Measurements from ENCODE around the gene MYH1. TPM values are rescaled to one million over a fixed set of nuclear protein-coding genes. Genes with fewer than 3 reads are reported as not detected.

The MYH1 gene
- total RNA-seq, 1 donor from 2014 or later: not detected

GRCh38 chr17:10513299-10514067 lies 4.9 kb downstream of the MYH1 start:
- Mint-ChIP-seq H3K4me1 (no peaks in the 10 kb centered on the region), H3K4me3 (no peak overlapping the region), H3K9me3 (no peaks in the 10 kb centered on the region), H3K36me3 (no peaks in the 10 kb centered on the region), H3K27ac (no peak overlapping the region), H3K27me3 (ENCODE audit: low read depth) (peaks cover 29% of the 10 kb centered on the region)
- DNase-seq (ENCODE audit: low spot score in 2 of 2, unreplicated experiment in 2 of 2): no peak
- TF ChIP-seq, protein P1, sequence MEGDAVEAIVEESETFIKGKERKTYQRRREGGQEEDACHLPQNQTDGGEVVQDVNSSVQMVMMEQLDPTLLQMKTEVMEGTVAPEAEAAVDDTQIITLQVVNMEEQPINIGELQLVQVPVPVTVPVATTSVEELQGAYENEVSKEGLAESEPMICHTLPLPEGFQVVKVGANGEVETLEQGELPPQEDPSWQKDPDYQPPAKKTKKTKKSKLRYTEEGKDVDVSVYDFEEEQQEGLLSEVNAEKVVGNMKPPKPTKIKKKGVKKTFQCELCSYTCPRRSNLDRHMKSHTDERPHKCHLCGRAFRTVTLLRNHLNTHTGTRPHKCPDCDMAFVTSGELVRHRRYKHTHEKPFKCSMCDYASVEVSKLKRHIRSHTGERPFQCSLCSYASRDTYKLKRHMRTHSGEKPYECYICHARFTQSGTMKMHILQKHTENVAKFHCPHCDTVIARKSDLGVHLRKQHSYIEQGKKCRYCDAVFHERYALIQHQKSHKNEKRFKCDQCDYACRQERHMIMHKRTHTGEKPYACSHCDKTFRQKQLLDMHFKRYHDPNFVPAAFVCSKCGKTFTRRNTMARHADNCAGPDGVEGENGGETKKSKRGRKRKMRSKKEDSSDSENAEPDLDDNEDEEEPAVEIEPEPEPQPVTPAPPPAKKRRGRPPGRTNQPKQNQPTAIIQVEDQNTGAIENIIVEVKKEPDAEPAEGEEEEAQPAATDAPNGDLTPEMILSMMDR (IDR thresholded peaks at IDR 0.05; ENCODE audit: unreplicated experiment): no peak

DNA sequence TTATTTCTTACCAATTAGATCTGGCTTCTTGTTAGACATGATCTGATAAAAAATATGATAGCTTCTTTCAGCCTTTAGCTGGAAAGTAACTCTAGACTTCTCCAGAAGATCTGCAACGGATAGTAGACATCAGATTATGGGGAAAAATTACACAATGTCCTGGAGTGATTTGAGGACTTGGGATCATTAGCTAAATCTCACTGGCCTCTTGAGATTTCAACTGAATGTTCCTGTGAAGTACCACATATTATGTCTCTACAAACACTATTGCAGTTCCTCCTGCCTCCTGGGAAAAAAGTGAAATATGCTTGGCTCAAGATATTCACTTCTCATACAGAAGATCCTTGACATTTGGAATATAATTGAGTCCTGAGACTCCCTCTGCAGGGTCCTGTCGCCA lies 5.5 kb downstream of the MYH1 start:
- no peak overlapping the region for H3K4me3 Mint-ChIP-seq
- TF ChIP-seq, protein P1 (IDR thresholded peaks at IDR 0.05; ENCODE audit: unreplicated experiment): no peak
- no peak overlapping the region for H3K27ac Mint-ChIP-seq
- H3K27me3 Mint-ChIP-seq (ENCODE audit: low read depth): peaks cover 27% of the 10 kb centered on the region
- no peaks in the 10 kb centered on the region for H3K4me1 Mint-ChIP-seq
- H3K9me3 Mint-ChIP-seq: no peaks in the 10 kb centered on the region
- DNase-seq (ENCODE audit: low spot score in 2 of 2, unreplicated experiment in 2 of 2): no peak
- H3K36me3 Mint-ChIP-seq: no peaks in the 10 kb centered on the region

DNA sequence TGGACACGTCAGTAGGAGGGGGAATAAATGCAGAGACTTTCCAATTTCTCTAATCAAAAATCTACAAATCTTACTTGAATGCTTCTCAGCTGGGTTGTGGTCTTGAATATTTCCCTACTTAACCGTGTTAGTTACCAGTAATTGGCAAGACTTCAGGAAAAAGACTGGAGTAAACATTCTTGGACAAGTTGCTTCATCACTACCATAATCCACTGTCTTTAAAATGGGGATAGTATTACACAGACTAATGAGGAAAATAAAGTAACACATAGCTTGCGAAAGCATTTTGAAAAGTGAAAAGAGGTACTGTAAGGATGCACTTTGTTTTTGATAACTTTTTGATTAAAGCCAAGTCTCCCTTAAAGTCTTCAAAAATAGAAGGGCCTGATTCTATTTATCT lies 18.4 kb downstream of the MYH1 start:
- no peaks in the 10 kb centered on the region for H3K4me1 Mint-ChIP-seq
- no peak overlapping the region for H3K27ac Mint-ChIP-seq
- DNase-seq (ENCODE audit: low spot score in 2 of 2, unreplicated experiment in 2 of 2): no peak
- no peaks in the 10 kb centered on the region for H3K36me3 Mint-ChIP-seq
- no peak overlapping the region for H3K4me3 Mint-ChIP-seq
- TF ChIP-seq, protein P1 (IDR thresholded peaks at IDR 0.05; ENCODE audit: unreplicated experiment): no peak
- H3K9me3 Mint-ChIP-seq: no peaks in the 10 kb centered on the region
- H3K27me3 Mint-ChIP-seq (ENCODE audit: low read depth): peaks cover 10% of the 10 kb centered on the region

DNA sequence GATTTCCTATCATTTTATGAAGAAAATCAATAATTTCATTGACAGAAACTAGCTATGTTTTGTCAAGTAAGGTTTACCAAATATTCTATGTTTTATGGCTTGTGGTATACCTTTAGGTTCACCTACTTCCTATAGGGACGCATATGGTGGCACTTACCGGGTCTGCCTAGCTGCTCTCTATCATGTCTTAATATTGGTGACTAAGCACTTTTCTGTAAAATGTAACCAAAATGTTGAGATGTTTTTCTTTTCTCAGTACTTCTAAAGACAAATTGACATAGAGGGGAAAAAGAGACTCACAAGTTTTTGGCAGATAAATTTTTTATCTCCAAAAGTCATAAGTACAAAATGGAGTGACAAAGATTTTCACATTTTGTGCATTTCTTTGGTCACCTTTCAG lies 26.3 kb downstream of the MYH1 start:
- Mint-ChIP-seq H3K27ac (no peak overlapping the region), H3K36me3 (peaks cover 3% of the 10 kb centered on the region), H3K9me3 (peaks cover 35% of the 10 kb centered on the region), H3K4me3 (no peak overlapping the region), H3K4me1 (no peaks in the 10 kb centered on the region), H3K27me3 (ENCODE audit: low read depth) (no peaks in the 10 kb centered on the region)
- TF ChIP-seq, protein P1 (IDR thresholded peaks at IDR 0.05; ENCODE audit: unreplicated experiment): no peak
- no peak for DNase-seq (ENCODE audit: low spot score in 2 of 2, unreplicated experiment in 2 of 2)

- no peak overlapping the region for H3K27ac Mint-ChIP-seq
- TF ChIP-seq, protein P1 (IDR thresholded peaks at IDR 0.05; ENCODE audit: unreplicated experiment): no peak
- no peaks in the 10 kb centered on the region for H3K4me1 Mint-ChIP-seq
- DNase-seq (ENCODE audit: low spot score in 2 of 2, unreplicated experiment in 2 of 2): no peak
- no peak overlapping the region for H3K4me3 Mint-ChIP-seq
- peaks cover 2% of the 10 kb centered on the region for H3K36me3 Mint-ChIP-seq
- peaks cover 40% of the 10 kb centered on the region for H3K9me3 Mint-ChIP-seq
- H3K27me3 Mint-ChIP-seq (ENCODE audit: low read depth): no peaks in the 10 kb centered on the region
Measured at GRCh38 chr17:10482252-10482651, 36.1 kb downstream of the MYH1 start.

Measured in mesothelial cell of epicardium (in vitro differentiated cells).